Heart left ventricle (tissue), 13 donors: ENCODE results near the gene KDM1A.
"Not testable (repeated sequence)": the region's sequence is repeated elsewhere in the genome, so short reads cannot be mapped to it uniquely, and the experiment has no call there.

Source experiments
- CTCF ChIP-seq, 12 donors: fragments of 200-600 bp; sonication (generic) in 4 of 12; IDR thresholded peaks; one replicate each; pipeline versions ENCODE4 v1.5.0 to v1.8.0; 2018 to 2022; ENCODE audit warnings: antibody characterized with exemption in 12 of 12, mild to moderate bottlenecking in 5 of 12
- POLR2A ChIP-seq, 2 donors: fragments of 450-650 bp; IDR thresholded peaks; one replicate each; pipeline ENCODE4 v1.6.1; 2017; ENCODE audit warnings: antibody characterized with exemption in 2 of 2, mild to moderate bottlenecking in 2 of 2, moderate library complexity in 2 of 2
- donor health status: ischemic (EF 13 %, LVEDD 7.1; RV severe dilation, severe dysfunction).
- donor health status: DM: no; HTN: yes; CAD: no.
- donor health status: DM: no; HTN: no; CAD: no.
- donor health status: ischemic (EF 25% LVEDD 6.9; RV normal size, moderate dysfunction).
- donor health status: ischemic (EF 25% LVEDD 5.7; RV mildly dilated, moderate dysfunction).
- donor health status: ischemic (EF 35%, LVEDD 5.7; RV mildly dilated, moderate dysfunction).
- donor health status: nonischemic (EF 11% LVEDD 7.7; RV severe dilation, severe dysfunction).
- donor health status: DM: yes; HTN: yes; CAD: no.
- donor health status: PGD.
- donor health status: ischemic (EF 29% LVEDD 5.4; RV normal size, mild dysfunction).
- donor health status: nonischemic (EF 23%, LVEDD 6.1; RV moderate dilation, normal function).

GRCh38 chr1:23004769-23005168 lies 14.5 kb upstream of the KDM1A start:
- not testable (repeated sequence) for TF ChIP-seq CTCF, POLR2A (IDR thresholded peaks at IDR 0.05)
